HepG2 (cell line): ENCODE data around the gene ZNF367. TPM values are rescaled to one million over a fixed set of nuclear protein-coding genes. Genes with fewer than 3 reads are reported as not detected.

Source experiments
- BRCA1 ChIP-seq: sonication (generic); formaldehyde crosslinking; IDR thresholded peaks from 2 replicates; pipeline ENCODE4 v1.4.0; 2020; ENCODE audit warnings: missing genetic modification reagents
- DNMT1 ChIP-seq: sonication (generic); formaldehyde crosslinking; IDR thresholded peaks from 2 replicates; pipeline ENCODE4 v1.5.1; 2020; ENCODE audit warnings: mild to moderate bottlenecking, missing genetic modification reagents
- EP300 ChIP-seq, 3 experiments: sonication (generic) in 1 of 3; formaldehyde crosslinking in 1 of 3; IDR thresholded peaks; 2 replicates each; pipeline versions ENCODE4 v1.5.1 to v1.6.1; 2011 to 2020; ENCODE audit warnings: low read depth in 2 of 3, low read length in 2 of 3, borderline replicate concordance in 1 of 3, improper control_type of control experiment in 1 of 3, mild to moderate bottlenecking in 1 of 3, missing genetic modification reagents in 1 of 3, moderate library complexity in 1 of 3
- ERF ChIP-seq: IDR thresholded peaks from 2 replicates; pipeline ENCODE4 v1.6.1; 2018; ENCODE audit warnings: missing biosample characterization, missing genetic modification reagents
- ESRRA ChIP-seq: sonication (generic); formaldehyde crosslinking; IDR thresholded peaks from 2 replicates; pipeline ENCODE4 v1.5.1; 2020; ENCODE audit warnings: mild to moderate bottlenecking, low read depth, missing genetic modification reagents
- JUND ChIP-seq: sonication (generic); formaldehyde crosslinking; IDR thresholded peaks from 2 replicates; pipeline ENCODE4 v1.8.0; 2022; ENCODE audit warnings: mild to moderate bottlenecking, missing genetic modification reagents
- MTA3 ChIP-seq: sonication (generic); formaldehyde crosslinking; IDR thresholded peaks from 2 replicates; pipeline ENCODE4 v1.4.0; 2020; ENCODE audit warnings: missing genetic modification reagents
- RFX3 ChIP-seq: IDR thresholded peaks from 2 replicates; pipeline ENCODE4 v1.6.1; 2016; ENCODE audit warnings: missing biosample characterization, missing genetic modification reagents
- SALL1 ChIP-seq: sonication (generic); formaldehyde crosslinking; IDR thresholded peaks from 2 replicates; pipeline ENCODE4 v1.8.0; 2022; ENCODE audit warnings: mild to moderate bottlenecking, missing genetic modification reagents
- ZIK1 ChIP-seq: sonication (generic); formaldehyde crosslinking; IDR thresholded peaks from 2 replicates; pipeline ENCODE4 v1.5.0; 2020; ENCODE audit warnings: mild to moderate bottlenecking, low read depth, missing genetic modification reagents, borderline replicate concordance
- ZNF296 ChIP-seq: sonication (generic); formaldehyde crosslinking; conservative IDR thresholded peaks from 2 replicates; pipeline ENCODE4 v1.5.0; 2020; ENCODE audit warnings: mild to moderate bottlenecking, missing genetic modification reagents
- polyA plus RNA-seq, 8 experiments: library from polyadenylated mRNA; depleted of rRNA in 3 of 8; stranded (reverse) in 7 of 8; unstranded in 1 of 8; fragments of >200 nt; fragmentation: Illumina TruSeq in 4 of 8; extraction: Trizol in 4 of 8; gene quantifications; 2 replicates each; pipeline versions ENCODE4 v1.2.1 to v1.2.3, GENCODE V29; 2011 to 2016; ENCODE audit warnings: low read depth in 4 of 8, missing spikeins in 1 of 8, mixed read lengths in 1 of 8; ENCODE audit not compliant: insufficient read depth in 1 of 8
- total RNA-seq, 5 experiments: library from RNA; depleted of rRNA; stranded (reverse); fragments of >200 nt; fragmentation: Illumina TruSeq; extraction: Trizol; gene quantifications; 2 replicates each; pipeline ENCODE4 v1.2.3, GENCODE V29; 2016; ENCODE audit warnings: low read depth in 1 of 5
- TF ChIP-seq, protein P1 (sequence below), 2 experiments: fragments of 450-650 bp in 1 of 2; sonication (generic) in 1 of 2; formaldehyde crosslinking; IDR thresholded peaks; 2 replicates each; pipeline versions ENCODE4 v1.5.0 to v1.8.0; 2020 to 2022; ENCODE audit warnings: mild to moderate bottlenecking in 1 of 2, missing genetic modification reagents in 1 of 2
- TF ChIP-seq, protein P2 (sequence below): sonication (generic); formaldehyde crosslinking; conservative IDR thresholded peaks from 2 replicates; pipeline ENCODE4 v1.5.0; 2020; ENCODE audit warnings: missing genetic modification reagents
- TF ChIP-seq, protein P3 (sequence below): sonication (generic); formaldehyde crosslinking; IDR thresholded peaks from 2 replicates; pipeline ENCODE4 v1.4.0; 2020; ENCODE audit warnings: missing genetic modification reagents
- TF ChIP-seq, protein P4 (sequence below): sonication (generic); formaldehyde crosslinking; conservative IDR thresholded peaks from 2 replicates; pipeline ENCODE4 v1.4.0; 2020; ENCODE audit warnings: mild to moderate bottlenecking, missing genetic modification reagents, moderate library complexity

The ZNF367 gene
- total and polyA plus RNA-seq, 2 of the 13 experiments (the other 11 are each of a cell fraction or from before 2014, with no cell fraction given): 2.9 to 7.7 TPM

GRCh38 chr9:96399325-96399633 is 18.9 kb downstream of the ZNF367 start (continued):
- no peak for TF ChIP-seq ZIK1 (CRISPR knock-in tag)
- TF ChIP-seq SALL1 (CRISPR knock-in tag): peak; percentile 36; the same call in 1 of the 2 replicates
- TF ChIP-seq ZNF296: no peak
- TF ChIP-seq ERF: 0 out of 2 replicates have a peak, but pooled peaks have one; percentile 13
- TF ChIP-seq MTA3 (CRISPR knock-in tag): no peak
- TF ChIP-seq, protein P1, sequence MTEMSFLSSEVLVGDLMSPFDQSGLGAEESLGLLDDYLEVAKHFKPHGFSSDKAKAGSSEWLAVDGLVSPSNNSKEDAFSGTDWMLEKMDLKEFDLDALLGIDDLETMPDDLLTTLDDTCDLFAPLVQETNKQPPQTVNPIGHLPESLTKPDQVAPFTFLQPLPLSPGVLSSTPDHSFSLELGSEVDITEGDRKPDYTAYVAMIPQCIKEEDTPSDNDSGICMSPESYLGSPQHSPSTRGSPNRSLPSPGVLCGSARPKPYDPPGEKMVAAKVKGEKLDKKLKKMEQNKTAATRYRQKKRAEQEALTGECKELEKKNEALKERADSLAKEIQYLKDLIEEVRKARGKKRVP (CRISPR knock-in tag; IDR thresholded peaks at IDR 0.05): no peak
- no peak for TF ChIP-seq EP300 (IDR thresholded peaks at IDR 0.05; ENCODE audit: low read depth in 2 of 2, low read length in 2 of 2)
- no peak for TF ChIP-seq EP300 (CRISPR knock-in tag; IDR thresholded peaks at IDR 0.05; ENCODE audit: borderline replicate concordance)
- TF ChIP-seq RFX3: no peak
- TF ChIP-seq DNMT1 (CRISPR knock-in tag): no peak
- TF ChIP-seq ESRRA (CRISPR knock-in tag): no peak
- TF ChIP-seq, protein P2, sequence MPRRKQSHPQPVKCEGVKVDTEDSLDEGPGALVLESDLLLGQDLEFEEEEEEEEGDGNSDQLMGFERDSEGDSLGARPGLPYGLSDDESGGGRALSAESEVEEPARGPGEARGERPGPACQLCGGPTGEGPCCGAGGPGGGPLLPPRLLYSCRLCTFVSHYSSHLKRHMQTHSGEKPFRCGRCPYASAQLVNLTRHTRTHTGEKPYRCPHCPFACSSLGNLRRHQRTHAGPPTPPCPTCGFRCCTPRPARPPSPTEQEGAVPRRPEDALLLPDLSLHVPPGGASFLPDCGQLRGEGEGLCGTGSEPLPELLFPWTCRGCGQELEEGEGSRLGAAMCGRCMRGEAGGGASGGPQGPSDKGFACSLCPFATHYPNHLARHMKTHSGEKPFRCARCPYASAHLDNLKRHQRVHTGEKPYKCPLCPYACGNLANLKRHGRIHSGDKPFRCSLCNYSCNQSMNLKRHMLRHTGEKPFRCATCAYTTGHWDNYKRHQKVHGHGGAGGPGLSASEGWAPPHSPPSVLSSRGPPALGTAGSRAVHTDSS (CRISPR knock-in tag): no peak
- TF ChIP-seq, protein P3, sequence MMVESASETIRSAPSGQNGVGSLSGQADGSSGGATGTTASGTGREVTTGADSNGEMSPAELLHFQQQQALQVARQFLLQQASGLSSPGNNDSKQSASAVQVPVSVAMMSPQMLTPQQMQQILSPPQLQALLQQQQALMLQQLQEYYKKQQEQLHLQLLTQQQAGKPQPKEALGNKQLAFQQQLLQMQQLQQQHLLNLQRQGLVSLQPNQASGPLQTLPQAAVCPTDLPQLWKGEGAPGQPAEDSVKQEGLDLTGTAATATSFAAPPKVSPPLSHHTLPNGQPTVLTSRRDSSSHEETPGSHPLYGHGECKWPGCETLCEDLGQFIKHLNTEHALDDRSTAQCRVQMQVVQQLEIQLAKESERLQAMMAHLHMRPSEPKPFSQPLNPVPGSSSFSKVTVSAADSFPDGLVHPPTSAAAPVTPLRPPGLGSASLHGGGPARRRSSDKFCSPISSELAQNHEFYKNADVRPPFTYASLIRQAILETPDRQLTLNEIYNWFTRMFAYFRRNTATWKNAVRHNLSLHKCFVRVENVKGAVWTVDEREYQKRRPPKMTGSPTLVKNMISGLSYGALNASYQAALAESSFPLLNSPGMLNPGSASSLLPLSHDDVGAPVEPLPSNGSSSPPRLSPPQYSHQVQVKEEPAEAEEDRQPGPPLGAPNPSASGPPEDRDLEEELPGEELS: no peak
- TF ChIP-seq JUND (CRISPR knock-in tag): no peak
- TF ChIP-seq BRCA1 (CRISPR knock-in tag): no peak
- TF ChIP-seq, protein P4, sequence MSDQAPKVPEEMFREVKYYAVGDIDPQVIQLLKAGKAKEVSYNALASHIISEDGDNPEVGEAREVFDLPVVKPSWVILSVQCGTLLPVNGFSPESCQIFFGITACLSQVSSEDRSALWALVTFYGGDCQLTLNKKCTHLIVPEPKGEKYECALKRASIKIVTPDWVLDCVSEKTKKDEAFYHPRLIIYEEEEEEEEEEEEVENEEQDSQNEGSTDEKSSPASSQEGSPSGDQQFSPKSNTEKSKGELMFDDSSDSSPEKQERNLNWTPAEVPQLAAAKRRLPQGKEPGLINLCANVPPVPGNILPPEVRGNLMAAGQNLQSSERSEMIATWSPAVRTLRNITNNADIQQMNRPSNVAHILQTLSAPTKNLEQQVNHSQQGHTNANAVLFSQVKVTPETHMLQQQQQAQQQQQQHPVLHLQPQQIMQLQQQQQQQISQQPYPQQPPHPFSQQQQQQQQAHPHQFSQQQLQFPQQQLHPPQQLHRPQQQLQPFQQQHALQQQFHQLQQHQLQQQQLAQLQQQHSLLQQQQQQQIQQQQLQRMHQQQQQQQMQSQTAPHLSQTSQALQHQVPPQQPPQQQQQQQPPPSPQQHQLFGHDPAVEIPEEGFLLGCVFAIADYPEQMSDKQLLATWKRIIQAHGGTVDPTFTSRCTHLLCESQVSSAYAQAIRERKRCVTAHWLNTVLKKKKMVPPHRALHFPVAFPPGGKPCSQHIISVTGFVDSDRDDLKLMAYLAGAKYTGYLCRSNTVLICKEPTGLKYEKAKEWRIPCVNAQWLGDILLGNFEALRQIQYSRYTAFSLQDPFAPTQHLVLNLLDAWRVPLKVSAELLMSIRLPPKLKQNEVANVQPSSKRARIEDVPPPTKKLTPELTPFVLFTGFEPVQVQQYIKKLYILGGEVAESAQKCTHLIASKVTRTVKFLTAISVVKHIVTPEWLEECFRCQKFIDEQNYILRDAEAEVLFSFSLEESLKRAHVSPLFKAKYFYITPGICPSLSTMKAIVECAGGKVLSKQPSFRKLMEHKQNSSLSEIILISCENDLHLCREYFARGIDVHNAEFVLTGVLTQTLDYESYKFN (CRISPR knock-in tag): 0 out of 2 replicates have a peak, but pooled peaks have one; percentile 30
